Measurements from ENCODE around the gene ADAMTSL4. TPM values are rescaled to one million over a fixed set of nuclear protein-coding genes. Genes with fewer than 3 reads are reported as not detected.

The ADAMTSL4 gene
- 2.8 to 7.6 TPM (median 6.2 TPM) in 5 replicates for total RNA-seq (2022; extraction: Qiagen RNA extraction)

DNA sequence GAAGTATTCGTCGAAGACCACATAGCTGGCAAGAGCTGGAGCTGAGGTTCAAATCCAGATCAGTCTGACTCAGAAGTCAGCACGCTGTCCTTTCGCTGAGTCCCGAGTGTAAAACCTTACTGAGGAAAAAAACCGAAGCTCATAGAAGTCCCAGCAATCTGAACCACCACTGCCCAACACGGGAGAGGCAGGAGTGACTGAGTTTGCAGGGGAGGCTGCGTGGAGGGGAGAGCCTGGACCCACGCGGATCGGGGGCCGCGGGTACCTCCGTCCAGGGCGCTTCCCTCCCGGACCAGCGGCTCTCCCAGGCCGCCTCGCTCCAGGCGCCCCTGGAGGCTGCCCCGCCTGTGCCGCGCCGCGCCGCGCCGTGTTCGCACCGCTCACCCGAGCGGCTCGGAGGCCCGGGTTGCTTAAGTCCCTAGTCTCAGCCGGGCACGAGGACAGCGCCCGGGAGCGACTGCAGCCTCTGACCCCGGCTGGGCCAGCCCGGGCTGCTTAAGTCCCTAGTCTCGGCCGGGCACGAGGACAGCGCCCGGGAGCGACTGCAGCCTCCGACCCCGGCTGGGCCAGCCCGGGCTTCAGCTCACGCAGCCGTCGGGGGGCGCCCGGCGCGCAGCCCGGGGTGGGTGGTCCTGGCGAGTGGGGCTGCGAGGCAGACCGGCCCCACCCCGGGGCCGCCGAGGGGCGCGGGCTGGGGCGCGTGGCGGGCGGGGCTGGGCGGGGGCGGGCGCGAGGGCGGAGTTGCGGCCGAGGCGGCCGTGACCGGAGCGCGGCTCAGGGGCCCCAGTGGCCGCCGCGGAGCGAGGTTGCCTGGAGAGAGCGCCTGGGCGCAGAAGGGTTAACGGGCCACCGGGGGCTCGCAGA, at the start of gene ADAMTSL4:
Gene ADAMTSL4, plus strand, starts transcription at position 777 of the 864 bp plus-strand sequence. CDS start 2,881 bp downstream, outside the sequence.

DNA sequence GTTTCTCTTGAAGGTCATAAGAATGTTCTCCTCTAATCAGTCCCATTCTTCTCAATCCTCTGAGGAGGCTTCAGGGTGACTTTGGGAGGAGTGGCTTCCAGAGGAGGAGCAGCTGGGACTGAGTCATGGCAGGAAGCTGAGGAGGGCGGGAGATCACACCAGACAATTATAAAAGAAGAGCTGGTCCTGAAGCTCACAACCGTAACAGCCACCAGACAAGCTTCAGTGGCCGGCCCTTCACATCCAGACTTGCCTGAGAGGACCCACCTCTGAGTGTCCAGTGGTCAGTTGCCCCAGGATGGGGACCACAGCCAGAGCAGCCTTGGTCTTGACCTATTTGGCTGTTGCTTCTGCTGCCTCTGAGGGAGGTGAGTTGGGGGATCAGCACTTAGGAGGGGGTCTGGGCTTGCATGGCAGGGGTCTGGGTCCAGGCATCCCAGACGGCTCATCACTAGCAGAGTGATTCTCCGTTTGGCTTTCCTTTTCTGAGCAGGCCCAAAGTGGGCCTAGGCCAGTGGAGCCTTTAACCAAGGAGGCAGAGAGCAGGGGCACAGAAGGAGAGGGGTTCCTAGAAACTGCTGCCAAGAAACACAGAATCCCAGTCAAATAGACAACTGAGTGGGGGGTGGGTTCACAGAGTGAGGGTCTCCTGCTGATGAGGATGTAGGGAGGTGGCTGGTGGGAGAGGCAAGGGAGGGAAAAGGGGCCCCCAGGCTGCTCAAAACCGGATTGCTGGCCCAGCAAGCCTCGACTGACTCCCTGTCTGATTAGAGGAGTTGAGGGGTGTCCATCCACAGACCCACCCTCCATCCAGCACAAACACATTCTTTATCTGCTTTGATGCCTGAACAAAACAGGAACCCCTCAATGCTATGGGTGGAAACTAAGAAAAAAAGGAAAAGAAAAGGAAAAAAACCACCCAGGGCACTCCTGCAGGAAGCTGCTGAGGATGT, 41.0 kb upstream of the ADAMTSL4 start, which contains the start of gene ECM1:
Gene ECM1, plus strand, starts transcription at position 198 of the 953 bp plus-strand sequence. Its CDS starts 101 bp downstream, at position 299.

DNA sequence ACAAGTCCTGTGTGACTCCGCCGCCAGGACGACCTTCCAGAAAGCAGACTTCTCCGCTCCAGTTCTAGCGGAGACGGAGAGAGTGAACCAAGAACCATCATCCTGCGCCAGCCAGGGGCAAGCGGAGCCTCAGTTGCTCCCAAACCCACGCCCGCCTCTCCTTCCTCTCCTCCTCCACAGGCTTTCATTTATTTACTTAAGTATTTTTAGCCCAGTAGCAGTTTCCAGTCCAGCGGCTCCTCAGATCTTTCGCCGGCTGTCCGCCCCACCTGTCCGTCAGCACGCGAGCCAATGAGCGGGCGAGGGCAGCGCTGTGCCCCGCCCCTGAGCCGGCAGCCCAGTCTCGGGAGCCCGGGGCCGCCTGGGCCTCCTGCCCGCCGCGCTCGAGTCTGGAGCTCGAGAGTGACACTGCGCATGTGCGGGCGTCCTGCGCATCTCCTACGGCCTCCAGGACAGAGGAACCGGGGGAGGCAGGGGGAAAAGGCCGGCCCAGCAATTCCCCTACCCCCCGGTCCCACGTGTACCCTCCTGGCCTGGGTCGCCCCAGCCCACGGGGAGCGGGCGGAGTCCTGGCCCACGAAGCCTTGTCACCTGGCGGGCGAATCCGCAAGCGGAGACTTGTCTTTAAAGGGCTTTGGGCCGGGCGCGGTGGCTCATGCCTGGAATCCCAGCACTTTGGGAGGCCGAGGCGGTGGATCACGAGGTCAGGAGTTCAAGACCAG, 33.7 kb upstream of the ADAMTSL4 start, which contains the start of gene FALEC:
Gene FALEC, plus strand, starts transcription at position 425 of the 722 bp plus-strand sequence.

DNA sequence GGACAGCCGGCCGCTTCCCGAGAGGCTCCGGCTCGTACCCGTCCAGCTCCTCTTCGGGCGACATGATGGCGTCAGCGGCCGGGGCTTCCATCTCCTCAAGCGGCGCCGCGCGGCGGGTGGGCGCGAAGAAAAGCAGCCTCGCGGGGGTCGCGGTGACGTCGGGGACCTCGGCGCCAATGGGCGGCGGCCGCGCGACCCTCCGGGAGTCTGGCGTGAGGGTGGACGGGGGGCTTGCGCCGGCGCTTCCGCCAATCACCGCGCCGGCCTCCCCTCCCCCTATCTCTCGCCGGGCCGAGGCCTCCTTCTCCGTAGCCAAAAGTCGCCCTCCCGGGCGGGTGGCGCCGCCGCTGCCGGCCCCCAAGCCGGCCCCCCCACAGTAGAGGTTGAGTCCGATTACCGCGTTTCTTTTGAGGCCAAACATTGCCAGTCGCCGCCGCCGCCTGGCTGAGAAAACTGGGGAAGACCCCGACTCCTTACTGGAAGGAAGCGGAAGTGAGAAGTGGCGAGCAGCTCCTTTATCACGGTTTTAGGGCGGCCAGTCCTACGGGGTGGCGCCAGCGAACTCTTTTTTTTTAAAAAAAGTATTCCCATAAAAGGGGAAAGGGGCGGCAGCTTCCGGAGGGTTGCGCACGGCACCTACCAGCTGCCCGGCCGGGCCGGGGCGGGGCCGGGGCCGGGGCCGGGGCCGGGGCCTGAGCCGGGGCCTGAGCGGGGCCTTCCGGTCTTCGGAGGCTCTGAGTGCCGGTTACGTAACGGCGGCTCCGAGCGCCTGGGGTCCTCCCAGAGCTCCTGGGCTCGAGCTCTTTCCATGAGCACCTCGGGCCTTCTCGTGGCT, 30.1 kb downstream of the ADAMTSL4 start, which contains the start of gene MCL1:
Gene MCL1, minus strand, starts transcription at position 501 of the 835 bp plus-strand sequence. Its CDS starts 80 bp downstream, at position 421.

Other genes with a start within 250 kb of the ADAMTSL4 start
- gene PRPF3, start 227.9 kb upstream of the ADAMTSL4 start, total RNA-seq (2022; extraction: Qiagen RNA extraction), result 49.7 to 59.9 TPM (median 55.0 TPM) in 5 replicates
- 11.3 to 18.1 TPM (median 16.4 TPM) in 5 replicates for gene RPRD2, start 185.3 kb upstream of the ADAMTSL4 start, total RNA-seq (2022; extraction: Qiagen RNA extraction)
- 21.5 to 25.3 TPM (median 24.1 TPM) in 5 replicates for gene TARS2, start 62.0 kb upstream of the ADAMTSL4 start, total RNA-seq (2022; extraction: Qiagen RNA extraction)
- 1.1 to 2.4 TPM (median 1.5 TPM) in 5 replicates for gene ECM1, start 41.3 kb upstream of the ADAMTSL4 start, total RNA-seq (2022; extraction: Qiagen RNA extraction)
- gene FALEC, start 33.7 kb upstream of the ADAMTSL4 start, total RNA-seq (2022; extraction: Qiagen RNA extraction), result 0.19 to 0.24 TPM in 2 of 5 replicates, not detected in the others
- gene MCL1, start 30.2 kb downstream of the ADAMTSL4 start, total RNA-seq (2022; extraction: Qiagen RNA extraction), result 243 to 346 TPM (median 312 TPM) in 5 replicates
- 124 to 160 TPM (median 137 TPM) in 5 replicates for gene ENSA, start 80.2 kb downstream of the ADAMTSL4 start, total RNA-seq (2022; extraction: Qiagen RNA extraction)
- gene GOLPH3L, start 147.7 kb downstream of the ADAMTSL4 start, total RNA-seq (2022; extraction: Qiagen RNA extraction), result 13.0 to 17.1 TPM (median 16.3 TPM) in 5 replicates
- 7.9 to 10.7 TPM (median 9.7 TPM) in 5 replicates for gene HORMAD1, start 171.5 kb downstream of the ADAMTSL4 start, total RNA-seq (2022; extraction: Qiagen RNA extraction)
- 15.1 to 17.0 TPM (median 16.4 TPM) in 5 replicates for gene CTSS, start 216.4 kb downstream of the ADAMTSL4 start, total RNA-seq (2022; extraction: Qiagen RNA extraction)

Measured in A549 treated with dexamethasone at 1 μM for 4 hours (cell line).